Lung (tissue), 12 donors: Measurements from ENCODE around the gene PSMB5. TPM values are rescaled to one million over a fixed set of nuclear protein-coding genes. Genes with fewer than 3 reads are reported as not detected.

Experiments used
- ATAC-seq: fragments of 200-7000 bp; cut with Tn5 transposase; one replicate; pipeline ENCODE4 v1.9.1; 2020; ENCODE audit warnings: moderate number of reproducible peaks; ENCODE audit not compliant: insufficient read depth, low FRiP score
- DNase-seq, 3 donors: peaks; one replicate each; pipeline ENCODE4 v3.0.0-alpha.2; 2013 to 2017
- H3K27ac ChIP-seq, 2 donors: one replicate each; pipeline ENCODE4 v1.5.1; 2013; ENCODE audit warnings: mild to moderate bottlenecking in 2 of 2, moderate library complexity in 2 of 2, control low read depth in 1 of 2, inconsistent platforms in 1 of 2, low read depth in 1 of 2, low read length in 1 of 2
- H3K27me3 ChIP-seq, 3 donors: one replicate each; pipeline ENCODE4 v1.5.1; 2013; ENCODE audit warnings: low read length in 2 of 3; ENCODE audit not compliant: control insufficient read depth in 3 of 3, insufficient read depth in 3 of 3
- H3K36me3 ChIP-seq, 4 donors: one replicate each; pipeline ENCODE4 v1.5.1; 2013; ENCODE audit warnings: low read length in 4 of 4, mild to moderate bottlenecking in 1 of 4, moderate library complexity in 1 of 4; ENCODE audit not compliant: control insufficient read depth in 4 of 4, insufficient read depth in 4 of 4
- H3K4me1 ChIP-seq, 5 donors: one replicate each; pipeline ENCODE4 v1.5.1; 2013; ENCODE audit warnings: low read length in 5 of 5, mild to moderate bottlenecking in 2 of 5, moderate library complexity in 1 of 5; ENCODE audit not compliant: control insufficient read depth in 5 of 5, insufficient read depth in 5 of 5
- H3K4me3 ChIP-seq: one replicate; pipeline ENCODE4 v1.5.1; 2013; ENCODE audit warnings: mild to moderate bottlenecking, control low read depth, moderate library complexity
- H3K9ac ChIP-seq, 2 donors: one replicate each; pipeline ENCODE4 v1.5.1; 2013; ENCODE audit warnings: low read length in 2 of 2, control low read depth in 1 of 2; ENCODE audit not compliant: insufficient read depth in 1 of 2
- H3K9me3 ChIP-seq, 4 donors: one replicate each; pipeline ENCODE4 v1.5.1; 2013; ENCODE audit warnings: low read length in 3 of 4, mild to moderate bottlenecking in 1 of 4, moderate library complexity in 1 of 4; ENCODE audit not compliant: control insufficient read depth in 4 of 4, insufficient read depth in 3 of 4
- CTCF ChIP-seq: IDR thresholded peaks from 2 replicates; pipeline ENCODE4 v1.5.1; 2012; ENCODE audit warnings: mild to moderate bottlenecking; ENCODE audit errors: control extremely low read depth, extremely low read depth
- WGBS, 2 donors: extraction: QIAGEN DNeasy Blood & Tissue Kit; methylation state at CpG; one replicate each; pipeline ENCODE4 v1.1.7; 2013; 5-methylcytosine and 5-hydroxymethylcytosine counted together
- polyA plus RNA-seq, 2 donors: library from polyadenylated mRNA; stranded (reverse); fragments of 200-250 nt; gene quantifications; one replicate each; pipeline ENCODE4 v1.2.1, GENCODE V29; 2013
- total RNA-seq, 2 donors: library from RNA; depleted of rRNA in 1 of 2; stranded (reverse); fragments of >200 nt in 1 of 2; gene quantifications; one replicate each; pipeline ENCODE4 v1.2.1, GENCODE V29; 2014 to 2021
- donor health status: control.
- donor health status: control.
- donor health status: Bipolar disorder and iron deficiency.
- donor health status: healthy.
- donor health status: DM: yes; HTN: yes; CAD: no.

Gene PSMB5
- total and polyA plus RNA-seq, 4 donors, result 64.8 to 147 (median 101) TPM

GRCh38 chr14:23070262-23071129 lies 35.8 kb upstream of the PSMB5 start:
- H3K36me3 ChIP-seq, result peaks cover 18 to 51% (median 39%) of the 10 kb centered on the region in 4 donors
- TF ChIP-seq CTCF, result no peak
- ATAC-seq (no peak), DNase-seq (no peak)
- peaks cover 0 to 36% (median 15%) of the 10 kb centered on the region in 5 donors for H3K4me1 ChIP-seq
- H3K27me3 ChIP-seq, result no peaks in the 10 kb centered on the region
- peak overlapping the region in 1 of 2 donors; percentile 58 for H3K27ac ChIP-seq
- H3K9ac ChIP-seq, result peak overlapping the region; percentile 29 to 88
- H3K4me3 ChIP-seq, result peak overlapping the region; percentile 12
- H3K9me3 ChIP-seq, result no peaks in the 10 kb centered on the region
- WGBS, 2 donors, result 18 to 20% methylated on average over 10 of the region's 10 CpGs

DNA sequence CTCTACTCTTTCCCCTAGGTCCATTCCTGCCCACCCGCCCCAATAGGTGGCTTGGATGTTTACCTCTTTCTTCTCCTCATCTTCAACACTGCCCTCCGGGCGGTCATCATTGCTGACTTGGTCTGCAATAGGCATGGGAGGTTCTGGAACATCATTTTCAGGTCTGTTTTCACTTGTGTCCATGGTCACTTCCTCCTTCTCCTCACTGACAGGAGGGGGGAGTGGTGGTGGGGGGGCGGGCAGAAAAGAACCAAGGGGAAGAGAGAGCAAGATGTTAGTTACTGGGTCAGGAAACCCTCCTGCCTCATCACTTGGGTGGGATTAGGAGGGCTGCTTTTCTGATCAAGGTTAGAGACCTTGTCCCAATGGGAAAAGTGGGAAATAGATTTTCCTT lies 34.7 kb upstream of the PSMB5 start:
- no peaks in the 10 kb centered on the region for H3K9me3 ChIP-seq
- H3K9ac ChIP-seq, result no peak overlapping the region
- no peak overlapping the region for H3K4me3 ChIP-seq
- peaks cover 14 to 44% (median 35%) of the 10 kb centered on the region in 4 donors for H3K36me3 ChIP-seq
- H3K27me3 ChIP-seq, result no peaks in the 10 kb centered on the region
- 71 to 87% methylated on average over 4 of the region's 4 CpGs for WGBS, 2 donors
- DNase-seq, result no peak
- TF ChIP-seq CTCF, result no peak
- ATAC-seq, result no peak
- H3K4me1 ChIP-seq, result peaks cover 0 to 36% (median 15%) of the 10 kb centered on the region in 5 donors
- peak overlapping the region in 1 of 2 donors; percentile 21 for H3K27ac ChIP-seq

- H3K9ac ChIP-seq, result no peak overlapping the region
- peaks cover 0 to 36% (median 15%) of the 10 kb centered on the region in 5 donors for H3K4me1 ChIP-seq
- peak overlapping the region in 1 of 2 donors; percentile 42 for H3K27ac ChIP-seq
- H3K4me3 ChIP-seq, result no peak overlapping the region
- ATAC-seq (peak; percentile 72), DNase-seq (peak; percentile 91 to 95 (median 95))
- H3K27me3 ChIP-seq, result no peaks in the 10 kb centered on the region
- 28 to 32% methylated on average over 8 of the region's 8 CpGs for WGBS, 2 donors
- peaks cover 12 to 49% (median 39%) of the 10 kb centered on the region in 4 donors for H3K36me3 ChIP-seq
- H3K9me3 ChIP-seq, result no peaks in the 10 kb centered on the region
- peak; percentile 97 for TF ChIP-seq CTCF
These were observed 34.2 kb upstream of the PSMB5 start for GRCh38 chr14:23068789-23069412.
